HEK293 (cell line): Measurements from ENCODE around the gene SPTLC1.

Source experiments
- GLI2 ChIP-seq: fragments of 450-650 bp; formaldehyde crosslinking; IDR thresholded peaks from 2 replicates; pipeline ENCODE4; 2017; ENCODE audit warnings: missing biosample characterization, missing genetic modification characterization, low read depth, borderline replicate concordance
- ZNF544 ChIP-seq: fragments of 450-650 bp; formaldehyde crosslinking; IDR thresholded peaks from 2 replicates; pipeline ENCODE4 v1.5.0; 2017; ENCODE audit warnings: missing biosample characterization, missing genetic modification characterization
- ZNF658 ChIP-seq: fragments of 450-650 bp; formaldehyde crosslinking; IDR thresholded peaks from 2 replicates; pipeline ENCODE4; 2016; ENCODE audit warnings: missing biosample characterization, missing genetic modification characterization

DNA sequence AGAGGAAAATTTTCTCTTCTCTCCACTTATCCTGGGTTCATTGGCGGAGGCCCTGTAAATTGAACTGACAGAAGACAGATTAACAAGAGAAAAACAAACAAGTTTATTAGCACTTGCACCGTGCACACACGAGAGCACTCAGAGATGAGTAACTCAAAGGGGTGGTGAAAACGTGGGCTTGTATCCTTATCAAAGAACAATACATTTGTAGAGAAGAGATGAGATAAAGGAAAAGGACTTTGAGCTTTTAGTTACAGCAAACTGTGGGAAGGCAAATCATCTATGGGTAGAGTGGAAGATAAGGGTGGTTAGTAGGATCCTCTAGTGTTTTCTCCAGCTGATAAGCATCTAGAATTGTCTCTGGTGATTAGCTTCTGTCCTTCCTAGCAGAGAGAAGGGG lies 120.8 kb downstream of the SPTLC1 start:
- TF ChIP-seq ZNF544 (tag by site-specific recombination) (no peak), GLI2 (no peak), ZNF658 (no peak)
